Thyroid gland (tissue), 4 donors: Measurements from ENCODE around the gene ANK3. TPM values are rescaled to one million over a fixed set of nuclear protein-coding genes. Genes with fewer than 3 reads are reported as not detected.

Source experiments
- DNase-seq, 2 donors: peaks; one replicate each; pipeline ENCODE4 v3.0.0-alpha.2; 2019
- H3K27ac ChIP-seq, 3 donors: fragments of 200-600 bp; sonication (generic); 1 replicate in 2 of 3; 2 replicates in 1 of 3; pipeline ENCODE4 v1.5.1; 2016 to 2019; ENCODE audit warnings: mild to moderate bottlenecking in 1 of 3, moderate library complexity in 1 of 3
- H3K27me3 ChIP-seq: fragments of 200-600 bp; sonication (generic); one replicate; pipeline ENCODE4 v1.5.1; 2019
- H3K36me3 ChIP-seq, 2 donors: fragments of 200-600 bp; sonication (generic); one replicate each; pipeline ENCODE4 v1.5.1; 2016 to 2019
- H3K4me1 ChIP-seq, 2 donors: fragments of 200-600 bp; sonication (generic); one replicate each; pipeline ENCODE4 v1.5.1; 2017 to 2019
- H3K4me3 ChIP-seq, 3 donors: fragments of 200-600 bp; sonication (generic); replicated peaks in 1 of 3; 1 replicate in 2 of 3; 2 replicates in 1 of 3; pipeline ENCODE4 v1.5.1; 2016; ENCODE audit warnings: mild to moderate bottlenecking in 1 of 3
- H3K9me3 ChIP-seq: fragments of 200-600 bp; sonication (generic); one replicate; pipeline ENCODE4 v1.5.1; 2017
- POLR2A ChIP-seq, 2 donors: fragments of 450-650 bp; IDR thresholded peaks; one replicate each; pipeline ENCODE4 v1.6.1; 2017; ENCODE audit warnings: antibody characterized with exemption in 2 of 2, mild to moderate bottlenecking in 2 of 2, moderate library complexity in 1 of 2
- WGBS, 2 donors: methylation state at CpG; one replicate each; pipeline ENCODE4 v1.1.5; 2017; 5-methylcytosine and 5-hydroxymethylcytosine counted together
- intact Hi-C: fragments of 100-400 bp; cut with DNase I; formaldehyde crosslinking; loops from one replicate; pipeline ENCODE4 v1.15.1; 2023
- total RNA-seq, 4 donors: library from RNA; depleted of rRNA; stranded (reverse); fragments of >200 nt; gene quantifications; one replicate each; pipeline ENCODE4 v1.2.3, GENCODE V29; 2016
- TF ChIP-seq, protein P1 (sequence below), 6 experiments: fragments of 200-600 bp in 3 of 6; fragments of 450-650 bp in 3 of 6; sonication (generic) in 3 of 6; IDR thresholded peaks; one replicate each; pipeline ENCODE4 v1.5.1; 2016 to 2019; ENCODE audit warnings: antibody characterized with exemption in 6 of 6, mild to moderate bottlenecking in 2 of 6, inconsistent platforms in 1 of 6, moderate library complexity in 1 of 6

ANK3 gene
- total RNA-seq, 4 donors from 2014 or later: 56.6 to 118 (median 115) TPM

- H3K36me3 ChIP-seq: no peaks in the 10 kb centered on the region
- DNase-seq: no peak
- intact Hi-C loops: no loop called here
- H3K4me3 ChIP-seq: no peak overlapping the region
- no peaks in the 10 kb centered on the region for H3K9me3 ChIP-seq
- no peak for TF ChIP-seq POLR2A (IDR thresholded peaks at IDR 0.05)
- TF ChIP-seq, protein P1, sequence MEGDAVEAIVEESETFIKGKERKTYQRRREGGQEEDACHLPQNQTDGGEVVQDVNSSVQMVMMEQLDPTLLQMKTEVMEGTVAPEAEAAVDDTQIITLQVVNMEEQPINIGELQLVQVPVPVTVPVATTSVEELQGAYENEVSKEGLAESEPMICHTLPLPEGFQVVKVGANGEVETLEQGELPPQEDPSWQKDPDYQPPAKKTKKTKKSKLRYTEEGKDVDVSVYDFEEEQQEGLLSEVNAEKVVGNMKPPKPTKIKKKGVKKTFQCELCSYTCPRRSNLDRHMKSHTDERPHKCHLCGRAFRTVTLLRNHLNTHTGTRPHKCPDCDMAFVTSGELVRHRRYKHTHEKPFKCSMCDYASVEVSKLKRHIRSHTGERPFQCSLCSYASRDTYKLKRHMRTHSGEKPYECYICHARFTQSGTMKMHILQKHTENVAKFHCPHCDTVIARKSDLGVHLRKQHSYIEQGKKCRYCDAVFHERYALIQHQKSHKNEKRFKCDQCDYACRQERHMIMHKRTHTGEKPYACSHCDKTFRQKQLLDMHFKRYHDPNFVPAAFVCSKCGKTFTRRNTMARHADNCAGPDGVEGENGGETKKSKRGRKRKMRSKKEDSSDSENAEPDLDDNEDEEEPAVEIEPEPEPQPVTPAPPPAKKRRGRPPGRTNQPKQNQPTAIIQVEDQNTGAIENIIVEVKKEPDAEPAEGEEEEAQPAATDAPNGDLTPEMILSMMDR (IDR thresholded peaks at IDR 0.05): no peak
- H3K4me1 ChIP-seq: peaks cover 19 to 35% of the 10 kb centered on the region in 2 donors
- no peaks in the 10 kb centered on the region for H3K27me3 ChIP-seq
- H3K27ac ChIP-seq: peak overlapping the region; percentile 49 to 83 (median 83)
These were observed 393.8 kb downstream of the ANK3 start for GRCh38 chr10:59995862-59996261.

GRCh38 chr10:59993931-59994330 is 395.7 kb downstream of the ANK3 start:
- peaks cover 19 to 36% of the 10 kb centered on the region in 2 donors for H3K4me1 ChIP-seq
- H3K9me3 ChIP-seq: no peaks in the 10 kb centered on the region
- intact Hi-C loops: no loop called here
- no peak for DNase-seq
- peak overlapping the region in 2 of 3 donors; percentile 83 for H3K27ac ChIP-seq
- H3K27me3 ChIP-seq: no peaks in the 10 kb centered on the region
- WGBS, 2 donors: 64 to 90% methylated on average over 1 of the region's 1 CpG
- no peak overlapping the region for H3K4me3 ChIP-seq
- TF ChIP-seq POLR2A (IDR thresholded peaks at IDR 0.05): no peak
- TF ChIP-seq, protein P1 (IDR thresholded peaks at IDR 0.05): no peak
- H3K36me3 ChIP-seq: no peaks in the 10 kb centered on the region

GRCh38 chr10:59991661-59992060 is 398.0 kb downstream of the ANK3 start:
- H3K27ac ChIP-seq: peak overlapping the region; percentile 48 to 90 (median 57)
- WGBS, 2 donors: 17 to 19% methylated on average over 3 of the region's 3 CpGs
- intact Hi-C loops: no loop called here
- peak in 1 of 2 donors; percentile 61 for TF ChIP-seq POLR2A (IDR thresholded peaks at IDR 0.05)
- TF ChIP-seq, protein P1 (IDR thresholded peaks at IDR 0.05): no peak
- H3K4me3 ChIP-seq: no peak overlapping the region
- peak; percentile 85 for DNase-seq
- H3K9me3 ChIP-seq: no peaks in the 10 kb centered on the region
- no peaks in the 10 kb centered on the region for H3K27me3 ChIP-seq
- no peaks in the 10 kb centered on the region for H3K36me3 ChIP-seq
- peaks cover 19 to 31% of the 10 kb centered on the region in 2 donors for H3K4me1 ChIP-seq

DNA sequence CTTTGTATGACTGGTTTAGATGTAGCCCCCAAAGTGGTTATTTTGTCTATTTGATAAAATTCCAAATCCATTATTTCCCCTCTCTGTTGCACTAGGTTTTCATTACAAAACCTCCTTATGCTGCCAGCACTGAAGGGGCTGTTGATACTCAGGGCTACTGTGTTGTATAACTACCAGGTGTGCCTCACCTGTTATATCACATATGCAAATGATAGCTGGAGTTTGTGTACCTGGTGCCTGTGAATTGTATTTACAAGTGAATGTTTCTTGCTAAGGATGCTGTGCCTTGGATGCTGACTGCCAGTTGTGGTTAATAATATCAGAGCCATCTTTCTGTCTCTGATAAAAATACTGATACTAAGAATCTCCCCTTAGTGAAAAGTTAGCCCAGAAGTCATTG is 398.6 kb downstream of the ANK3 start:
- DNase-seq: peak; percentile 28
- Histone ChIP-seq H3K27me3 (no peaks in the 10 kb centered on the region), H3K36me3 (no peaks in the 10 kb centered on the region), H3K4me1 (peaks cover 19 to 26% of the 10 kb centered on the region in 2 donors), H3K27ac (peak overlapping the region; percentile 15 to 90 (median 57)), H3K9me3 (no peaks in the 10 kb centered on the region), H3K4me3 (no peak overlapping the region)
- intact Hi-C loops: no loop called here
- no peak for TF ChIP-seq POLR2A (IDR thresholded peaks at IDR 0.05)
- TF ChIP-seq, protein P1 (IDR thresholded peaks at IDR 0.05): no peak

DNA sequence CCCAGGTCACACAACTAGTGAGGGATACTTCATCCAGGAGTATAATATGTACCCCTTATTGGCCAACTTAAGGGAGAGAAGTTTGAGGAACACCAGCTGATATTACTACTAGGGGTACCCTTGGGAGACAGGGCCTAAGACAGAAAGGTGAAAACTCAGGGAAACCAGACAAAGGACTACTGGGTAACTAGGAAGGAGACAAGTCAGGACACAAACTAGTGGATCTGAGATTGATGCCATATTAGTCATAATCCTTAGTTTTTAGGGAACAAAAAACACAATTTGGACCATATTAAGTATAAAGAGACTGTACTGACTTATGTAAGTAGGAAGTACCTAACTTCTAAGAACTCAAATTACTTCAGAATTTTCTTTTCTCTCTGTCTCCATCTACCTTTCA is 404.0 kb downstream of the ANK3 start:
- Histone ChIP-seq H3K27me3 (no peaks in the 10 kb centered on the region), H3K4me1 (no peaks in the 10 kb centered on the region), H3K36me3 (no peaks in the 10 kb centered on the region), H3K9me3 (no peaks in the 10 kb centered on the region), H3K27ac (no peak overlapping the region), H3K4me3 (no peak overlapping the region)
- TF ChIP-seq, protein P1 (IDR thresholded peaks at IDR 0.05): no peak
- TF ChIP-seq POLR2A (IDR thresholded peaks at IDR 0.05): no peak
- no peak for DNase-seq
- intact Hi-C loops: no loop called here
